SJCRH30 (cell line): ENCODE data around the gene MPC2. TPM values are rescaled to one million over a fixed set of nuclear protein-coding genes. Genes with fewer than 3 reads are reported as not detected.
"Not testable (repeated sequence)": the region's sequence is repeated elsewhere in the genome, so short reads cannot be mapped to it uniquely, and the experiment has no call there.

Experiments
- DNase-seq, 2 experiments: peaks; one replicate each; pipeline ENCODE4 v3.0.0-alpha.2; 2015 to 2020
- H3K27ac ChIP-seq: fragments of 250-450 bp; sonication (Bioruptor Pico); 2 replicates; pipeline ENCODE4 v1.5.1; 2020; ENCODE audit warnings: mild to moderate bottlenecking, moderate library complexity
- H3K27me3 ChIP-seq: fragments of 250-450 bp; sonication (Bioruptor Pico); 2 replicates; pipeline ENCODE4 v1.5.1; 2020; ENCODE audit warnings: mild to moderate bottlenecking, moderate library complexity
- H3K36me3 ChIP-seq: fragments of 250-450 bp; sonication (Bioruptor Pico); 2 replicates; pipeline ENCODE4 v1.5.1; 2020; ENCODE audit warnings: mild to moderate bottlenecking, moderate library complexity
- H3K4me1 ChIP-seq: fragments of 250-450 bp; sonication (Bioruptor Pico); 2 replicates; pipeline ENCODE4 v1.5.1; 2020; ENCODE audit warnings: mild to moderate bottlenecking, moderate library complexity
- H3K4me3 ChIP-seq: fragments of 250-450 bp; sonication (Bioruptor Pico); 2 replicates; pipeline ENCODE4 v1.5.1; 2020; ENCODE audit warnings: mild to moderate bottlenecking, moderate library complexity
- H3K9me3 ChIP-seq: fragments of 250-450 bp; sonication (Bioruptor Pico); replicated peaks from 2 replicates; pipeline ENCODE4 v1.5.1; 2020; ENCODE audit warnings: mild to moderate bottlenecking, moderate library complexity
- total RNA-seq: library from RNA; depleted of rRNA; stranded (reverse); fragments of >200 nt; shearing (Covaris generic); gene quantifications from 2 replicates; pipeline ENCODE4 v1.2.3, GENCODE V29; 2014; rRNA removed

Gene MPC2
- total RNA-seq, 1 experiment from 2014 or later = 41.2 TPM

DNA sequence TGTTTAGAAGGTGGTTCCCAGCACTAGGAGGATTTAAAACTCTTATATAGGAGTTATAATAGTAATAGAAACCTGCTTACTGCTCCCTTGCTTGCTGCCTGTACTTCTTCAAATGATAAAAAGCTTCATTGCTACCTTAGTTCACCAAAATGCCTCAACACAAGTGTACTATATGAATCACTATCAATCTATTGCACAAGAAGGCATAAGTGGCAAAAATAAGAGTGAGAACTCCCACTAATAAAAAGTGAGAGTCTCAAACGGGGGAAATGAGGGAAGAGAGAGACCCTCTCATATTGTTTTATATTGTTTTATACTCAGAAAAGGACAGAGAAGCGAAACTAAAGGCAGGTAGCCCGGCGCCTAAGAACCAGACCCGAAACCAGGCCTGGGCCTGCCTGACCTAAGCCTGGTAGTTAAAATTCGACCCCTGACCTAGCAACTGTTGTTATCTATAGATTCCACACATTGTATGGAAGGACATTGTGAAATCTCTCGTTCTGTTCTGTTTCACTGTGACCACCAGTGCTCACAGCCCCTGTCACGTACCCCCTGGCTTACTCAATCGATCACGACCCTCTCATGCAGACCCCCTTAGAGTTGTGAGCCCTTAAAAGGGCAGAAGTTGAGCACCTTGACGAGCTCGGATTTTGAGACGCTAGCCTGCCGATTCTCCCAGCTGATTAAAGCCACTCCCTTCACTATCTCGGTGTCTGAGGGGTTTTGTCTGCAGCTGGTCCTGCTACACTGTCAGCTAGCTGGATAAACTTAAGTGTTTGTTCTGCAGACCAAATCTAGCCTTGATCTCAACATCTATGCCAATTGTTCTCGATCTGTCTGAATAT lies 67.5 kb downstream of the MPC2 start:
- not testable (repeated sequence) for H3K4me3 ChIP-seq, H3K9me3 ChIP-seq, DNase-seq, H3K36me3 ChIP-seq, H3K4me1 ChIP-seq, H3K27ac ChIP-seq, H3K27me3 ChIP-seq

DNA sequence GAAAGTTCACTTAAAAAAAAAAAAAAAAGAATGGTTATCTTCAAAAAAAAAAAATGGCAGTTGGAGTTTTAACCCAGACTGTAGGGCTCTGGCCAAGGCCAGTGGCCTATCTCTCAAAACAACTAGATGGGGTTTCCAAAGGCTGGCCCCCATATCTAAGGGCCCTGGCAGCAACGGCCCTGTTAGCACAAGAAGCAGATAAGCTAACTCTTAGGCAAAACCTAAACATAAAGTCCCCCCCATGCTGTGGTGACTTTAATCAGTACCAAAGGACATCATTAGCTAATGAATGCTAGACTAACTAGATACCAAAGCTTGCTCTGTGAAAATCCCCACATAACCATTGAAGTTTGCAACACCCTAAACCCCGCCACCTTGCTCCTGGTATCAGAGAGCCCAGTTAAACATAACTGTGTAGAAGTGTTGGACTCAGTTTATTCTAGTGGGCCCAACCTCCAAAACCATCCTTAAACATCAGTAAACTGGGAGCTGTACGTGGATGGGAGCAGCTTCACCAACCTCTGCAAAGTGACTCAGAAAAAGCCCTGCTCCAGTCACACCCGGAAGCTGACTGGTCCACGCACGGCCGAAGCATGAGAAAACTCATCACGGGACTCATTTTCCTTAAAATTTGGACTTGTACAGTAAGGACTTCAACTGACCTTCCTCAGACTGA lies 70.0 kb downstream of the MPC2 start:
- not testable (repeated sequence) for H3K27ac ChIP-seq, DNase-seq, H3K4me1 ChIP-seq, H3K4me3 ChIP-seq, H3K36me3 ChIP-seq, H3K27me3 ChIP-seq, H3K9me3 ChIP-seq

Other genes with a start within 250 kb of the MPC2 start
- gene MPZL1, start 215.1 kb downstream of the MPC2 start, total RNA-seq = 57.9 and 63.0 TPM in 2 replicates
- gene ADCY10, start 22.9 kb downstream of the MPC2 start, total RNA-seq = 0.13 and 0.38 TPM in 2 replicates
- gene DCAF6, start 389 bp downstream of the MPC2 start, total RNA-seq = 34.7 and 34.8 TPM in 2 replicates
- gene GPR161, start 199.9 kb upstream of the MPC2 start, total RNA-seq = 15.4 and 19.3 TPM in 2 replicates
- gene TIPRL, start 241.9 kb upstream of the MPC2 start, total RNA-seq = 36.9 and 41.5 TPM in 2 replicates